ENCODE results near the gene P2RX7. TPM values are rescaled to one million over a fixed set of nuclear protein-coding genes. Genes with fewer than 3 reads are reported as not detected.

Gene P2RX7
- total and polyA plus RNA-seq, 9 of the 15 experiments (the other 6 are each of a cell fraction or from before 2014, with no cell fraction given) = 0.04 to 0.65 (median 0.30) TPM

DNA sequence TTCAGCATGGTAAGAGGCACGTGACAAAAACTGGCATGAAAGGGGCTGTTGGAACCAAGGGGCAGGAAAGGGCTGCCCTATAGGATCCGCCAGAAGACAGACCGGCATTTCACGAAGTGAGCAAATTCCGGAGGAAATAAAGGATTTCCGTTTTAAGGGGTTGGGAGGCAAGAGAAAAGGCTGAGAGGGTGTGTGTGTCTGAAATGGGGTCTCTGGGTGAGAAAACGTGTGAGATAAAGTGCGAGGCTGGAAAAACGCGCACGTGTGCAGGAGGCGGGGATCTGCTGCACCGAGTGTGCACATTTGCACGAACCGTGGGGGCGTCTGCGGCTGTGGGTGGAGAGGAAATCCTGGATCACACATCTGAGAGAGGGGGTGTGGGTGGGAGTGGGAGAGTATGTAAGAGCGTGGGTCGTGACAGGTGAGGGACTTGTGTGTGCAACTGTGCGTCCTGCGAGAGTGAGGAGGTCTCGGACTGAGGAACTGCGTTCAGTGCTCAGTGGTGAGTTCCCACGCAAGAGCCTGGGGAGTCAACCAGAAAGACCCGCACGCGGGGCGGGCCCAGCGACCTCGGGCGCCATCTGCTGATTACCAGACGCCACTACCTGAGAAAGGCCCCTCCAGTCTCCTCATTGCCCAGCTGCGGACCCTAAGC, 37.0 kb upstream of the P2RX7 start:
- Histone ChIP-seq H3K27ac (ENCODE audit: extremely low read depth, low read depth, low read length) (no peak overlapping the region), H3K4me3 (peak overlapping the region; percentile 21), H3K9me1 (ENCODE audit: control insufficient read depth, insufficient read depth, low read length) (no peaks in the 10 kb centered on the region), H3K4me2 (ENCODE audit: insufficient read depth, low read length) (peak overlapping the region; percentile 85), H3K4me1 (replicated peaks in 1 of 2; ENCODE audit: control insufficient read depth in 2 of 2, insufficient read depth in 2 of 2, low read length in 2 of 2) (peaks cover 4 to 13% of the 10 kb centered on the region in 2 experiments; a peak in 3 of 5 replicates), H3K27me3 (ENCODE audit: control insufficient read depth in 2 of 2, insufficient read depth in 2 of 2, low read length in 2 of 2) (peaks cover 0 to 6% of the 10 kb centered on the region in 2 experiments; a peak in 1 of 5 replicates), H3K9ac (ENCODE audit: insufficient read depth in 1 of 2, low read depth in 2 of 2, low read length in 2 of 2) (peak overlapping the region; percentile 22 to 81; a peak in 3 of 4 replicates), H3K36me3 (ENCODE audit: control insufficient read depth, insufficient read depth, low read length) (no peaks in the 10 kb centered on the region), H4K20me1 (replicated peaks; ENCODE audit: control insufficient read depth, insufficient read depth, low read length) (no peaks in the 10 kb centered on the region), H3K9me3 (replicated peaks; ENCODE audit: control insufficient read depth, insufficient read depth, low read depth, low read length) (0 out of 2 replicates have a peak, but pooled peaks cover 2% of the 10 kb centered on the region), H2AFZ (ENCODE audit: low read depth, low read length) (peak overlapping the region; percentile 88), H3K79me2 (ENCODE audit: control insufficient read depth, insufficient read depth, low read length) (no peaks in the 10 kb centered on the region)
- POLR2A ChIA-PET = no interaction called here
- BruUV-seq (replicated peaks) = no TSS peak
- in situ Hi-C loops (cut with MboI) = no loop called here
- CTCF ChIA-PET (ENCODE audit: low intra/inter-chr PET ratio) = interaction anchor here (0.9 to 2.4 kb wide), 4 partner anchors 33 to 135 kb away, joined by 3 to 9 read pairs (median 6); no protein-coding TSS in a partner anchor
- DNase-seq (ENCODE audit: extremely low read depth in 1 of 4, low spot score in 3 of 4) (peak; percentile 78 to 89 (median 88)), ATAC-seq (peak; percentile 99), FAIRE-seq (peak; percentile 35)
- 2% methylated on average over 31 of the region's 33 CpGs for WGBS (ENCODE audit: insufficient coverage, low coverage, missing lambda C conversion rate)
- intact Hi-C loops (cut with micrococcal nuclease) = loop anchor here (2.0 to 10.0 kb wide), 2 partner anchors 33 to 81 kb away; partner anchors contain the start of gene C12orf43
- TF ChIP-seq, protein P1, sequence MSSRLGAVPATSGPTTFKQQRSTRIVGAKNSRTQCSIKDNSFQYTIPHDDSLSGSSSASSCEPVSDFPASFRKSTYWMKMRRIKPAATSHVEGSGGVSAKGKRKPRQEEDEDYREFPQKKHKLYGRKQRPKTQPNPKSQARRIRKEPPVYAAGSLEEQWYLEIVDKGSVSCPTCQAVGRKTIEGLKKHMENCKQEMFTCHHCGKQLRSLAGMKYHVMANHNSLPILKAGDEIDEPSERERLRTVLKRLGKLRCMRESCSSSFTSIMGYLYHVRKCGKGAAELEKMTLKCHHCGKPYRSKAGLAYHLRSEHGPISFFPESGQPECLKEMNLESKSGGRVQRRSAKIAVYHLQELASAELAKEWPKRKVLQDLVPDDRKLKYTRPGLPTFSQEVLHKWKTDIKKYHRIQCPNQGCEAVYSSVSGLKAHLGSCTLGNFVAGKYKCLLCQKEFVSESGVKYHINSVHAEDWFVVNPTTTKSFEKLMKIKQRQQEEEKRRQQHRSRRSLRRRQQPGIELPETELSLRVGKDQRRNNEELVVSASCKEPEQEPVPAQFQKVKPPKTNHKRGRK (tag; IDR thresholded peaks at IDR 0.05) = peak; percentile 49; the same call in 1 of the 2 replicates
- TF ChIP-seq CREM (IDR thresholded peaks at IDR 0.05; ENCODE audit: low read depth) (peak; percentile 56), CBX8 (IDR thresholded peaks at IDR 0.05; ENCODE audit: borderline replicate concordance, extremely low read depth, low read depth, low read length, poor library complexity, severe bottlenecking) (no peak)
- TF ChIP-seq, protein P2, sequence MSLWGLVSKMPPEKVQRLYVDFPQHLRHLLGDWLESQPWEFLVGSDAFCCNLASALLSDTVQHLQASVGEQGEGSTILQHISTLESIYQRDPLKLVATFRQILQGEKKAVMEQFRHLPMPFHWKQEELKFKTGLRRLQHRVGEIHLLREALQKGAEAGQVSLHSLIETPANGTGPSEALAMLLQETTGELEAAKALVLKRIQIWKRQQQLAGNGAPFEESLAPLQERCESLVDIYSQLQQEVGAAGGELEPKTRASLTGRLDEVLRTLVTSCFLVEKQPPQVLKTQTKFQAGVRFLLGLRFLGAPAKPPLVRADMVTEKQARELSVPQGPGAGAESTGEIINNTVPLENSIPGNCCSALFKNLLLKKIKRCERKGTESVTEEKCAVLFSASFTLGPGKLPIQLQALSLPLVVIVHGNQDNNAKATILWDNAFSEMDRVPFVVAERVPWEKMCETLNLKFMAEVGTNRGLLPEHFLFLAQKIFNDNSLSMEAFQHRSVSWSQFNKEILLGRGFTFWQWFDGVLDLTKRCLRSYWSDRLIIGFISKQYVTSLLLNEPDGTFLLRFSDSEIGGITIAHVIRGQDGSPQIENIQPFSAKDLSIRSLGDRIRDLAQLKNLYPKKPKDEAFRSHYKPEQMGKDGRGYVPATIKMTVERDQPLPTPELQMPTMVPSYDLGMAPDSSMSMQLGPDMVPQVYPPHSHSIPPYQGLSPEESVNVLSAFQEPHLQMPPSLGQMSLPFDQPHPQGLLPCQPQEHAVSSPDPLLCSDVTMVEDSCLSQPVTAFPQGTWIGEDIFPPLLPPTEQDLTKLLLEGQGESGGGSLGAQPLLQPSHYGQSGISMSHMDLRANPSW (CRISPR knock-in tag; IDR thresholded peaks at IDR 0.05) = no peak
- TF ChIP-seq, protein P3, sequence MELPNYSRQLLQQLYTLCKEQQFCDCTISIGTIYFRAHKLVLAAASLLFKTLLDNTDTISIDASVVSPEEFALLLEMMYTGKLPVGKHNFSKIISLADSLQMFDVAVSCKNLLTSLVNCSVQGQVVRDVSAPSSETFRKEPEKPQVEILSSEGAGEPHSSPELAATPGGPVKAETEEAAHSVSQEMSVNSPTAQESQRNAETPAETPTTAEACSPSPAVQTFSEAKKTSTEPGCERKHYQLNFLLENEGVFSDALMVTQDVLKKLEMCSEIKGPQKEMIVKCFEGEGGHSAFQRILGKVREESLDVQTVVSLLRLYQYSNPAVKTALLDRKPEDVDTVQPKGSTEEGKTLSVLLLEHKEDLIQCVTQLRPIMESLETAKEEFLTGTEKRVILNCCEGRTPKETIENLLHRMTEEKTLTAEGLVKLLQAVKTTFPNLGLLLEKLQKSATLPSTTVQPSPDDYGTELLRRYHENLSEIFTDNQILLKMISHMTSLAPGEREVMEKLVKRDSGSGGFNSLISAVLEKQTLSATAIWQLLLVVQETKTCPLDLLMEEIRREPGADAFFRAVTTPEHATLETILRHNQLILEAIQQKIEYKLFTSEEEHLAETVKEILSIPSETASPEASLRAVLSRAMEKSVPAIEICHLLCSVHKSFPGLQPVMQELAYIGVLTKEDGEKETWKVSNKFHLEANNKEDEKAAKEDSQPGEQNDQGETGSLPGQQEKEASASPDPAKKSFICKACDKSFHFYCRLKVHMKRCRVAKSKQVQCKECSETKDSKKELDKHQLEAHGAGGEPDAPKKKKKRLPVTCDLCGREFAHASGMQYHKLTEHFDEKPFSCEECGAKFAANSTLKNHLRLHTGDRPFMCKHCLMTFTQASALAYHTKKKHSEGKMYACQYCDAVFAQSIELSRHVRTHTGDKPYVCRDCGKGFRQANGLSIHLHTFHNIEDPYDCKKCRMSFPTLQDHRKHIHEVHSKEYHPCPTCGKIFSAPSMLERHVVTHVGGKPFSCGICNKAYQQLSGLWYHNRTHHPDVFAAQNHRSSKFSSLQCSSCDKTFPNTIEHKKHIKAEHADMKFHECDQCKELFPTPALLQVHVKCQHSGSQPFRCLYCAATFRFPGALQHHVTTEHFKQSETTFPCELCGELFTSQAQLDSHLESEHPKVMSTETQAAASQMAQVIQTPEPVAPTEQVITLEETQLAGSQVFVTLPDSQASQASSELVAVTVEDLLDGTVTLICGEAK (IDR thresholded peaks at IDR 0.05) = 0 out of 2 replicates have a peak, but pooled peaks have one; percentile 20
- TF ChIP-seq, protein P3 (CRISPR knock-in tag; IDR thresholded peaks at IDR 0.05) = no peak
